Eye (tissue), 1 donor: ENCODE measurements around the gene PRKG1.

Experiments
- DNase-seq: peaks from one replicate; pipeline ENCODE4 v3.0.0-alpha.2; 2015

PRKG1 gene

DNA sequence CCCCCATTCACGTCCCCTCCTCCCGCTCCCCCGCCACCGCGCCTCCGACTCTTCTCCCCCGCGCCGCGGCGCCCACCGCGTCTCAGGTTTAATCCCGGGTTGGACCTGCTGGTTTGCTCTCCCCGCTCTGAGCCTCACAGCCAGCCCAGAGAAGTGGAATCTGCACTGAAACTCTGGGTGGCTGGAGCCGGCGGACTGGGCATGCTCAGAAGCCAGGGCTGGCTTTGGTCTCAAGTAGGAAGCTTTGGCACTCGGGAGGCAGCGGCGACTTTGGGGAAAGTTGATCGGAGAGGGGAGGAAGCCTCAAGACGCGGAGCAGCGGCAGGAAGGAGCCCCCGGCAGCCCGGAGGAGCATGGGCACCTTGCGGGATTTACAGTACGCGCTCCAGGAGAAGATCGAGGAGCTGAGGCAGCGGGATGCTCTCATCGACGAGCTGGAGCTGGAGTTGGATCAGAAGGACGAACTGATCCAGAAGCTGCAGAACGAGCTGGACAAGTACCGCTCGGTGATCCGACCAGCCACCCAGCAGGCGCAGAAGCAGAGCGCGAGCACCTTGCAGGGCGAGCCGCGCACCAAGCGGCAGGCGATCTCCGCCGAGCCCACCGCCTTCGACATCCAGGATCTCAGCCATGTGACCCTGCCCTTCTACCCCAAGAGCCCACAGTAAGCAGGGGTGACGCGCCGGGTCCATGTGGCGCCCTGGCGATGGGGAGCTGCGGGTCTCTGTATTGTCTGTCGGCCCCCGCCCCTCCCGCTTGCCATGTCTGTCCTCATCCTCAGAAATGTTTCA lies at the start of gene PRKG1:
TSS of gene PRKG1 (plus strand) at position 250 of the 791 bp plus-strand sequence.
- peak; percentile 93 for DNase-seq

- no peak for DNase-seq
Measured at GRCh38 chr10:51028420-51028819, 45.9 kb upstream of the PRKG1 start.

DNA sequence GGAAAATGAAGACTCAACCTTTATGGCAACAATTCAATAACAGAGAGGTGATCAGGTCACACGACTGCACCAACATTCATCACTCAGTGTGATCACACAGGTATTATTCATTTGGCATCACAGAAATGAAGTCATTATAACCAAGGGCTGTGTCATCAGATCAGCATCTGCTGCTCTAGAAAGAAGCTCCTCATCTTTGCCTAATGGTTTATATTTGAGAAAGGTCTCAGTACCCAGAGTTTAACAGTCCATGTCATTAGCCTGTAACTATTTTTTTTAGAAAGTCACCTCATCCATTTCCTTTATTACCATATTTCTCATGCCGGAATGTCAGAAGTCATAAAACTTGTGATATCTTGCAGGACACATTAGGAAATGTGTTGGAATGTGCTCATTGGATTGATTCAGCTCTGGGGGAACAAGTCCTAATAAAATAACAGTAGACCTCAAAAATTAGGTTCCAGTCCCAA lies 45.1 kb upstream of the PRKG1 start:
- no peak for DNase-seq

GRCh38 chr10:51030480-51030879 lies 43.8 kb upstream of the PRKG1 start:
- no peak for DNase-seq

GRCh38 chr10:51031950-51032349 lies 42.3 kb upstream of the PRKG1 start:
- no peak for DNase-seq

DNA sequence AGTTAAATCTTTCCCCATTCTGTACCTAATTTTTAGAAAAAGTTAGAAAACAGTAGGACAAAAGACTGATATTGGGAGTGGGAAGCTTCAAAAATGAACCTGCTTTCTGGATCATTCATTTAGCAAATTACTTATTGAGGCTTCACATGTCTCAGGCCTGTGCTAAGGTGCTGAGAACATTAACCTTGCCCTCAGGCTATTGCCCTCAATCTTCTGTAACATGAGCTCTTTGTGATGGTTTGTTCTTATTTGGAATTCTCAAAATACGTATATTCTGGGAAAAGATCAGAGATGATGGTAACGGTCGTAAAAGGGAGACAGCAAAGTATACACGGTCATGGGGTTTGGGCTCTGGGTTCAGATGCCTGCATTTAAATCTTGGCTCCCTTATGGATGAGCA lies 39.5 kb upstream of the PRKG1 start:
- no peak for DNase-seq

- DNase-seq = no peak
Measured at GRCh38 chr10:51035344-51035743, 38.9 kb upstream of the PRKG1 start.

DNA sequence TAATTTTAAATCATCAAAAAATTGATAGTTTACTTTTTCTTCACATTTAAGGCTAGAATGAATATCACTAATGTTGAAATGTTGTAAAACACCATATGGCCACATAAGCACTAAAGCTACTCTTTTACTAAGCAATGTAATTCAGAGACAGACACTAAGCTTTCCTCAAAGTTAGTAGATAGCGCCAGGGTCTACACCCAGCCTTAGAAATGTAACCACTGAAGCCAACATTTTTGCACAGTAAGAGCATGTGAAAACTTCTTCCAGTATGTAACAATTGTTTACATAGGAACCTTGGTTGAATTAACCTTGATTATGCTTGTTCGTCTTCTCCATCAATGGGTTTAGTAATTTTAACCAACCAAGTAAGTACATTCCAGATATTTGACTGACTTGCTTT lies 28.4 kb upstream of the PRKG1 start:
- DNase-seq = no peak

DNA sequence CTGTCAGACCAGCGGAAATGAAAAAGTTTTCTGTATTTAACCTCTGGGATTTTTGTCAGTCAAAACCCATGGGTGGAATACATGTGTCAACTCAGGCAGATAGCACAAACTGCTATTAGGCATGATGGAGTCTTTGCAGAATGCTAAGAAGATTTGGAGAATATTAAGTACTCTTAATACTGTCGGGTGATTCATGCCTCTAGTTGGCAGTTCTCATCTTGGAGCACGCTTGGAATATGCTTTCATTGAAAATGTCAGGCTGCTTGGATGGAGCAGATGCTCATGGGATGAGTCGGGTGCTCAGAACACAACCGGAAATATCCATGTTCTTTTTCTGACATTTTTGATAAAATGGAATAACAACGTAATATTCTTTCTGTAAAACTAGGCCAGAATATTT lies 27.6 kb upstream of the PRKG1 start:
- DNase-seq = no peak

- no peak for DNase-seq
Measured at GRCh38 chr10:51047857-51048256, 26.4 kb upstream of the PRKG1 start.

DNA sequence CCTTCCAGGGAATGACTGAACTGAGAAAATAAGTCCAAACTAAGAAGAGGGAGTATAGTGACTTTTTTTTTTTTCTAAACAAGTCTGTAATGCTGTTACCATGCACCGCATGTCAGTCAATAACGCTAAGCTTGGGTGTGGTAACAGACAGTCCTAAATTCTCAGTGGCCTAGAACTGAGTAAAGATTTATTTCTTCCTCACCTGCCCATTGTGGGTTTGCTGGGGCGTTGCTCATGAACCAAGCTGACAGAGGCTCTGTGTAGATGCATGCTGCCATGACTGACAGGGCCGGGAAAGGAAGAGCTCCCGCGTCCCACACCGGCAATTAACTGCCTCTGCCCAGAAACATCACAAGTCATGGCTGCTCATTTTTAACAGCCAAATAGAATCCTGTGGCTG lies 25.5 kb upstream of the PRKG1 start:
- DNase-seq = no peak

- DNase-seq = no peak
Measured at GRCh38 chr10:51052163-51052562, 22.1 kb upstream of the PRKG1 start.

- no peak for DNase-seq
Measured at GRCh38 chr10:51057925-51058324, 16.4 kb upstream of the PRKG1 start.

GRCh38 chr10:51063166-51063565 lies 11.1 kb upstream of the PRKG1 start:
- DNase-seq = no peak

GRCh38 chr10:51063659-51064535 lies 10.4 kb upstream of the PRKG1 start:
- peak; percentile 79 for DNase-seq

DNA sequence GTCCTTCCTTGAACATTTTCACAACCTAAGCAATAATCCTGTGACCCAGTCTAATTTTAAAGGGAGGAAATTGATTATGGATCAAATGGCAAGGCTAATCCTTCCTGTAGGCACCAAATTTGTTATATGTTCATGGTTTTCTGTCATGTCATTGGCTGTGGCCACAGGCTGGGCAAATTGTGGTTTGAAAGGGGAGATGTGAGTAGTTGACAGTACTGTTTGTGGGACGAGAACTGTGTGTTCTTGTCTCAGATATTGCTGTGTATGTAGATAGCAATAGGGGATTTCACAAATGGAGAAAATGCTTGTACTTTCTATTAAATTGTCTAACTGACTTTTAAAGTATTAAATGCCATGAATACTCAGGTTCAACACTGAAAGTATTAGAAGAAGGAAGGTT lies 8.1 kb upstream of the PRKG1 start:
- DNase-seq = no peak

DNA sequence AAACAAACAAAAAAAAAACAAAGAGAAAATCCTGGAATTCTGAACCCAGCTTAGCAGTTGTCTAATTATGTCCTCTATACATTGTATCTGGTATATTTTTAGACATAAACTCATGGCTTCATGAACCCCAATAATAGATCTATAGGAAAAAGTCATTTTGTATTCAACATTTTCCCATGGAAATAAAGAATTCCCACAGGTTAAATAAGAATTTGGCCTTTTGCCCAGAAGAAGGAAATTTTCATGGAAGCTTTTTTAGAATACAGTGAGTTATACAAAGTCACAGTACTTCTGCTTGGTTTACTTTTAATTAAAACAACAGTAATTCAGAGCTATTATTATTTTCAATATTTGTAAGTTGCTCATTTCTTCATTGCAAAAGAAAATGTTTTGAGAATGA lies 2.1 kb upstream of the PRKG1 start:
- no peak for DNase-seq

- DNase-seq = no peak
Measured at GRCh38 chr10:51072921-51073434, 1.3 kb upstream of the PRKG1 start.

DNA sequence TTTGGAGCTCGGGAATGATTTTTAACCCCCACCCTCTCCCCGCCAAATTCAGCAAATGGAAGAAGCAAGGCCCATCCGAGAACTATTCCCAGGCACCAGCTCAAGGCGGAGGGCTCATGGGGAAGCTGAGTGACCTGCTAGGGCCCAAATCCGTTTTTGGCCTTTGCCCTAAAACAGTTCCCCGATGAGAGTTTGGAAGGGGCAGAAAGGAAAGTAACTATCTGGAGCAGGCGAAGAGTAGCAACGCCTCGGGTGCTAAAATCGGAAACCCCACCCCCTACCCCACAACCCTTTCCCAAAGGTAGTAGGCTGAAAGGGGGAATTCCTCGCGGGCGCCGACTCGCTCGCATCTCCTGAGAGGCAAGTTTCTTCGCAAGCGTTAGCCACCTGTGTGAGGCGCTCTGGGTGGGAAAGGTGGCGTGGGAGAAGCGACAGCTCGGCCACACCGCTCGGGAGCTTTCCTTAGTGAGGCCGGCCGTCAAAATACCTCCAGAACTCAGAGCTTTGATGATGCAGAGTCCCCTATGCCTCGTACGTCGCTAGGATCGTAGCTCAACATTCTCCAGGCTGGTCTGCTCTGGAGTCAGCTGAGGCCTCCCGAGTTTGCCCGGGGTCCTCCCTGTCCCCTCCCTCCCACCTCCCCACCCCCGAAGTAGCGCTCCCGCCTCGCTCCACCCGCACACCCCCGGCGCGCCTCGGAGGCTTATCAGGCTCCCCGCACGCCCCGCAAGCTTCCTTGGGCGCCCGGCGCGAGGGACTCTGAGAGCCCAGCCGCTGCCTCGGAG lies 642 bp upstream of the PRKG1 start:
- peak; percentile 81 for DNase-seq

DNA sequence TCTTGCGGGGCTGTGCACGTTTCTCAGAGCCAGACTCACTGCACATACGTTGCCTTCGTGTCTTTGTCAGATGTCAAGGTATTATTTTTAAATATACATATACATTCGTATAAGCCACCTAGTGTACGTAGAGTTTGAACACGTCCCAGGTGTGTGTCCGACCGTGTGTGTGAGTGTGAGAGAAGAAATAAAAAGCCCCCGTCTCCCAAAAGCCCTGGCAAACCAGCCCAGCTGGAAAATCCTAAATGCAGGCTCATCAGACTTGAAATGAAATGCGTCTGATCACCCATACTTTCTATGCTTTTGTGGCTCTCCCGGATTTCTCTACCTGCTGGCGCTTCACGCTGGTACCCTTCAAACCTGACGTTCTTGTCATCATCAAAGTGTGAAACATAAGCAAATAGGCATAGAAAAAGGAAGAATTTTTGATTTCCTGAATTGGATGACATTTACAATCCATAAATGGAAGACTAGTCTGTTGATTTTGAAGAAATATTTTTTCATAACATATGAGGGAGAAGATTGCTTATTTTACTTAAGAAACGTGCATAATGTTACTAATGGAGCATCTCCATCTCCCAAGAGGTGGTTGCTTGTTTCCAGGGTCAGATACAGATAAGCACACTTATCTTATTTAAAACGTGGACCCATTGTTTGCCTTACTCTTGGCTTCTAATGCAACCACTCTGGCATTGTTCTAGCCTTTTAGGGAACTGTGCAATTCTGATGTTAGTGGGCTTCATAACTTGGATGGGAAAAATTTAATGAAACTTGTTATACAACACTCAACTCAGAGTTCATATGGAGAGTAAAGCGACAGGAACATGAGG lies 971 bp downstream of the PRKG1 start:
- DNase-seq = no peak

DNA sequence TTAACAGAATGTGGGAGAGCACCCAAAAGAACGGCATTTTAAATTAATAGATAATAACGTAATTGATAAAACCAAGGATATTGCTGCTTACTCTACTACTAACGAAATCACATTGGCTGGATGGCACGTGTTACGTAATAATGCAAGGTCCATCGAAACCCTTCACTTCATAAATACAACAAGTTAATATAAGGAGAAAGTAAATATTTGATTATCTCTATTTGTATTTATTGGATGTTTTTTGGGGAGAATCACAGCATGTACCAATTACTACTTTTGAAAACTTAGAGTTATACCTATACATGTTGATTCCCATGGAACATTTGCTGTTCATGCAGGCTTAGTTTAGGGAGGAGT lies 1.6 kb downstream of the PRKG1 start:
- peak; percentile 19 for DNase-seq

GRCh38 chr10:51076299-51076841 lies 2.1 kb downstream of the PRKG1 start:
- DNase-seq = peak; percentile 34
